CD8-positive, alpha-beta memory T cell (primary cell): ENCODE data around the gene CENPN. TPM values are rescaled to one million over a fixed set of nuclear protein-coding genes. Genes with fewer than 3 reads are reported as not detected.

ENCODE experiments used
- CTCF ChIA-PET: fragments of 350-600 bp; sonication (Branson Sonifier 250); formaldehyde crosslinking; loops from one replicate; lab custom pipeline; 2021; ENCODE audit warnings: antibody characterized with exemption; lab: Charles Lee
- POLR2A ChIA-PET: fragments of 350-600 bp; sonication (Branson Sonifier 250); formaldehyde crosslinking; loops from one replicate; lab custom pipeline; 2021; ENCODE audit warnings: antibody characterized with exemption; lab: Charles Lee
- DNase-seq, 5 donors: peaks; one replicate each; pipeline versions ENCODE4 v3.0.0 to v3.0.0-alpha.2; 2020 to 2022; ENCODE audit warnings: mixed read lengths in 1 of 5
- H3K27ac ChIP-seq: one replicate; pipeline ENCODE4 v1.7.0; 2013; ENCODE audit warnings: low read depth, mild to moderate bottlenecking, low read length, moderate library complexity
- H3K27me3 ChIP-seq: 2 replicates; pipeline ENCODE4 v1.7.0; 2013; ENCODE audit warnings: low read length, mild to moderate bottlenecking; ENCODE audit not compliant: insufficient read depth, poor library complexity, severe bottlenecking
- H3K36me3 ChIP-seq: 2 replicates; pipeline ENCODE4 v1.7.0; 2013; ENCODE audit warnings: mild to moderate bottlenecking, low read length, moderate library complexity; ENCODE audit not compliant: insufficient read depth
- H3K4me1 ChIP-seq: 2 replicates; pipeline ENCODE4 v1.7.0; 2013; ENCODE audit warnings: mild to moderate bottlenecking, low read length, moderate library complexity; ENCODE audit not compliant: insufficient read depth
- H3K4me3 ChIP-seq: 2 replicates; pipeline ENCODE4 v1.7.0; 2013; ENCODE audit warnings: mild to moderate bottlenecking, low read length
- H3K9me3 ChIP-seq: 2 replicates; pipeline ENCODE4 v1.7.0; 2013; ENCODE audit warnings: mild to moderate bottlenecking, low read length
- H3K27ac Mint-ChIP-seq, 8 donors: one replicate each; pipeline ENCODE4 v1.8.0; 2020 to 2021; ENCODE audit warnings: mixed read lengths in 8 of 8, mild to moderate bottlenecking in 6 of 8, inconsistent platforms in 3 of 8, moderate library complexity in 3 of 8
- H3K27me3 Mint-ChIP-seq, 2 donors: one replicate each; pipeline ENCODE4 v1.8.0; 2020 to 2021; ENCODE audit warnings: mixed read lengths in 2 of 2, mild to moderate bottlenecking in 1 of 2, moderate library complexity in 1 of 2
- H3K36me3 Mint-ChIP-seq, 3 donors: one replicate each; pipeline ENCODE4 v1.8.0; 2020 to 2021; ENCODE audit warnings: mixed read lengths in 3 of 3, inconsistent platforms in 1 of 3, mild to moderate bottlenecking in 1 of 3
- H3K4me1 Mint-ChIP-seq, 3 donors: one replicate each; pipeline ENCODE4 v1.8.0; 2020 to 2021; ENCODE audit warnings: mixed read lengths in 3 of 3, inconsistent platforms in 1 of 3, mild to moderate bottlenecking in 1 of 3
- H3K4me3 Mint-ChIP-seq, 7 donors: one replicate each; pipeline ENCODE4 v1.8.0; 2020 to 2021; ENCODE audit warnings: mixed read lengths in 7 of 7, mild to moderate bottlenecking in 6 of 7, moderate library complexity in 4 of 7, inconsistent platforms in 2 of 7
- H3K9me3 Mint-ChIP-seq, 5 donors: one replicate each; pipeline ENCODE4 v1.8.0; 2020 to 2022; ENCODE audit warnings: mixed read lengths in 5 of 5, mild to moderate bottlenecking in 3 of 5, moderate library complexity in 2 of 5, inconsistent platforms in 1 of 5
- polyA plus RNA-seq: library from polyadenylated mRNA; unstranded; fragments of 300-500 nt; fragmentation: Illumina TruSeq; gene quantifications from one replicate; pipeline ENCODE4 v1.2.3, GENCODE V29; 2021
- total RNA-seq, 2 experiments: library from RNA; stranded (reverse); gene quantifications; one replicate each; pipeline ENCODE4 v1.2.3, GENCODE V29; 2021

Gene CENPN
- total and polyA plus RNA-seq, 3 experiments from 2014 or later, result 4.7 to 53.7 (median 52.2) TPM

GRCh38 chr16:81073560-81074330 is 66.7 kb downstream of the CENPN start:
- Histone ChIP-seq H3K4me3 (no peak overlapping the region), H3K27me3 (no peaks in the 10 kb centered on the region), H3K9me3 (no peaks in the 10 kb centered on the region), H3K27ac (no peak overlapping the region), H3K36me3 (no peaks in the 10 kb centered on the region), H3K4me1 (peaks cover 10% of the 10 kb centered on the region)
- Mint-ChIP-seq H3K4me3 (no peak overlapping the region), H3K9me3 (no peaks in the 10 kb centered on the region), H3K27ac (no peak overlapping the region), H3K27me3 (peaks cover 0 to 11% of the 10 kb centered on the region in 2 donors), H3K36me3 (peaks cover 0 to 2% (median 0%) of the 10 kb centered on the region in 3 donors), H3K4me1 (peaks cover 3 to 5% (median 4%) of the 10 kb centered on the region in 3 donors)
- CTCF ChIA-PET, result interaction anchor here (1.3 to 2.8 kb wide), 2 partner anchors 38 to 69 kb away, joined by 3 to 14 read pairs; partner anchors contain the start of gene ATMIN
- no peak for DNase-seq
- POLR2A ChIA-PET, result interaction anchor here (0.6 kb wide), 1 partner anchor 1657 kb away, joined by 4 read pairs; no protein-coding TSS in a partner anchor

- Mint-ChIP-seq H3K9me3 (no peaks in the 10 kb centered on the region), H3K27ac (no peak overlapping the region), H3K4me1 (peaks cover 3 to 5% (median 4%) of the 10 kb centered on the region in 3 donors), H3K36me3 (peaks cover 0 to 2% (median 0%) of the 10 kb centered on the region in 3 donors), H3K27me3 (peaks cover 2 to 4% of the 10 kb centered on the region in 2 donors), H3K4me3 (no peak overlapping the region)
- H3K27me3 ChIP-seq, result no peaks in the 10 kb centered on the region
- H3K36me3 ChIP-seq, result no peaks in the 10 kb centered on the region
- ChIA-PET POLR2A (interaction anchor here (1.0 to 2.5 kb wide), 4 partner anchors 42 to 238 kb away, joined by 3 to 18 read pairs (median 10); partner anchors contain the start of genes ATMIN, CENPN, CMC2 and GAN), CTCF (interaction anchor here (1.4 to 4.1 kb wide), 2 partner anchors 38 to 41 kb away, joined by 4 to 39 read pairs; partner anchors contain the start of gene ATMIN)
- peak overlapping the region; percentile 95 for H3K27ac ChIP-seq
- DNase-seq, result peak; percentile 89 to 96 (median 94)
- peak overlapping the region; percentile 79 for H3K4me3 ChIP-seq
- H3K4me1 ChIP-seq, result peaks cover 10% of the 10 kb centered on the region
- no peaks in the 10 kb centered on the region for H3K9me3 ChIP-seq
These were observed 69.6 kb downstream of the CENPN start for GRCh38 chr16:81076566-81077075.

GRCh38 chr16:81077076-81077940 is 70.3 kb downstream of the CENPN start, which contains the start of gene C16orf46:
C16orf46 (minus strand) TSS chr16:81077238; CDS start chr16:81063955, 13,283 bp downstream.
- ChIA-PET CTCF (interaction anchor here (0.7 to 4.1 kb wide), 3 partner anchors 39 to 70 kb away, joined by 3 to 39 read pairs (median 4); partner anchors contain the start of genes ATMIN, CENPN and CMC2), POLR2A (interaction anchor here (1.0 to 2.5 kb wide), 4 partner anchors 42 to 237 kb away, joined by 3 to 18 read pairs (median 10); partner anchors contain the start of genes ATMIN, CENPN, CMC2 and GAN)
- peaks cover 0 to 2% of the 10 kb centered on the region in 2 donors for H3K27me3 Mint-ChIP-seq
- peak; percentile 94 to 98 (median 96) for DNase-seq
- no peaks in the 10 kb centered on the region for H3K36me3 ChIP-seq
- peak within 1 kb of the TSS in 3 of 7 donors; percentile 27 to 39 (median 38) for H3K4me3 Mint-ChIP-seq
- H3K36me3 Mint-ChIP-seq, result peaks cover 0 to 2% (median 0%) of the 10 kb centered on the region in 3 donors
- peak within 1 kb of the TSS; percentile 95 for H3K27ac ChIP-seq
- H3K4me3 ChIP-seq, result peak within 1 kb of the TSS; percentile 79
- no peaks in the 10 kb centered on the region for H3K27me3 ChIP-seq
- peaks cover 10% of the 10 kb centered on the region for H3K4me1 ChIP-seq
- no peaks in the 10 kb centered on the region for H3K9me3 Mint-ChIP-seq
- peak within 1 kb of the TSS in 2 of 8 donors; percentile 17 to 52 for H3K27ac Mint-ChIP-seq
- H3K4me1 Mint-ChIP-seq, result peaks cover 3 to 5% (median 4%) of the 10 kb centered on the region in 3 donors
- H3K9me3 ChIP-seq, result no peaks in the 10 kb centered on the region

- Histone ChIP-seq H3K27me3 (no peaks in the 10 kb centered on the region), H3K9me3 (no peaks in the 10 kb centered on the region), H3K27ac (no peak overlapping the region), H3K4me1 (peaks cover 10% of the 10 kb centered on the region), H3K36me3 (no peaks in the 10 kb centered on the region), H3K4me3 (no peak overlapping the region)
- Mint-ChIP-seq H3K4me3 (peak overlapping the region in 1 of 7 donors; percentile 78), H3K36me3 (peaks cover 0 to 2% (median 0%) of the 10 kb centered on the region in 3 donors), H3K9me3 (no peaks in the 10 kb centered on the region), H3K27me3 (peaks cover 0 to 4% of the 10 kb centered on the region in 2 donors), H3K27ac (peak overlapping the region in 2 of 8 donors; percentile 27 to 56), H3K4me1 (peaks cover 3 to 5% (median 4%) of the 10 kb centered on the region in 3 donors)
- DNase-seq, result no peak
- ChIA-PET POLR2A (interaction anchor here (0.7 kb wide), 1 partner anchor 15 kb away, joined by 4 read pairs; no protein-coding TSS in a partner anchor), CTCF (no interaction called here)
These were observed 73.2 kb downstream of the CENPN start for GRCh38 chr16:81080233-81080632.

- H3K27me3 Mint-ChIP-seq, result peaks cover 0 to 4% of the 10 kb centered on the region in 2 donors
- no peaks in the 10 kb centered on the region for H3K9me3 Mint-ChIP-seq
- no peak overlapping the region for H3K27ac ChIP-seq
- peaks cover 9% of the 10 kb centered on the region for H3K4me1 ChIP-seq
- ChIA-PET CTCF (interaction anchor here (0.8 kb wide), 2 partner anchors 14 to 45 kb away, joined by 3 read pairs; partner anchors contain the start of gene ATMIN), POLR2A (interaction anchor here (0.6 kb wide), 1 partner anchor 392 kb away, joined by 6 read pairs; no protein-coding TSS in a partner anchor)
- no peak overlapping the region for H3K4me3 Mint-ChIP-seq
- peaks cover 3 to 5% (median 4%) of the 10 kb centered on the region in 3 donors for H3K4me1 Mint-ChIP-seq
- DNase-seq, result no peak
- H3K27me3 ChIP-seq, result no peaks in the 10 kb centered on the region
- no peak overlapping the region for H3K4me3 ChIP-seq
- H3K9me3 ChIP-seq, result no peaks in the 10 kb centered on the region
- H3K27ac Mint-ChIP-seq, result no peak overlapping the region
- no peaks in the 10 kb centered on the region for H3K36me3 ChIP-seq
- peaks cover 0 to 2% (median 0%) of the 10 kb centered on the region in 3 donors for H3K36me3 Mint-ChIP-seq
These were observed 74.0 kb downstream of the CENPN start for GRCh38 chr16:81081014-81081413.

Other genes with a start within 250 kb of the CENPN start
- 10 to 100 TPM; 40.6 to 42.0 TPM for gene CDYL2, start 202.6 kb upstream of the CENPN start, total RNA-seq
- gene CDYL2, start 202.6 kb upstream of the CENPN start, polyA plus RNA-seq, result 3.8 TPM
- gene CMC2, start 329 bp upstream of the CENPN start, total RNA-seq, result 100 to 1,000 TPM; 125 to 126 TPM
- gene CMC2, start 329 bp upstream of the CENPN start, polyA plus RNA-seq, result 135 TPM
- gene ATMIN, start 28.6 kb downstream of the CENPN start, total RNA-seq, result 10 to 100 TPM; 30.5 to 31.3 TPM
- gene ATMIN, start 28.6 kb downstream of the CENPN start, polyA plus RNA-seq, result 39.2 TPM
- under 1 TPM in 1 of 2 experiments, not detected in 1; 0.59 TPM for gene C16orf46, start 70.0 kb downstream of the CENPN start, total RNA-seq
- 0.93 TPM for gene C16orf46, start 70.0 kb downstream of the CENPN start, polyA plus RNA-seq
- 10 to 100 TPM; 23.4 to 26.0 TPM for gene GCSH, start 89.2 kb downstream of the CENPN start, total RNA-seq
- 9.3 TPM for gene GCSH, start 89.2 kb downstream of the CENPN start, polyA plus RNA-seq
- gene BCO1, start 231.5 kb downstream of the CENPN start, total RNA-seq, result not detected
- gene BCO1, start 231.5 kb downstream of the CENPN start, polyA plus RNA-seq, result not detected